MM.1S (cell line): ENCODE measurements around the gene IL2RA.

Source experiments
- DNase-seq: peaks from one replicate; pipeline ENCODE4 v3.0.0-alpha.2; 2015
- H2AFZ ChIP-seq: fragments of 300-600 bp; sonication (generic); 2 replicates; pipeline ENCODE4 v1.6.0; 2016; ENCODE audit warnings: antibody characterized with exemption, low read length
- H3F3A ChIP-seq: fragments of 300-600 bp; sonication (generic); 2 replicates; pipeline ENCODE4 v1.6.1; 2016; ENCODE audit warnings: mild to moderate bottlenecking, antibody characterized with exemption, low read length, moderate library complexity, mixed read lengths; ENCODE audit not compliant: insufficient read depth
- H3K27ac ChIP-seq: fragments of 300-600 bp; sonication (generic); 2 replicates; pipeline ENCODE4 v1.5.1; 2016; ENCODE audit warnings: mild to moderate bottlenecking, low read length
- H3K27me3 ChIP-seq: fragments of 300-600 bp; sonication (generic); replicated peaks from 2 replicates; pipeline ENCODE4 v1.6.0; 2016; ENCODE audit warnings: low read length; ENCODE audit not compliant: insufficient read depth
- H3K36me3 ChIP-seq: fragments of 300-600 bp; sonication (generic); replicated peaks from 2 replicates; pipeline ENCODE4 v1.6.1; 2016; ENCODE audit warnings: mild to moderate bottlenecking, low read length, mixed read lengths; ENCODE audit not compliant: insufficient read depth
- H3K4me1 ChIP-seq: fragments of 300-600 bp; sonication (generic); 2 replicates; pipeline ENCODE4 v1.6.1; 2016; ENCODE audit warnings: low read length, mixed read lengths
- H3K4me2 ChIP-seq: fragments of 300-600 bp; sonication (generic); 2 replicates; pipeline ENCODE4 v1.6.0; 2016; ENCODE audit warnings: low read depth, low read length
- H3K4me3 ChIP-seq: fragments of 300-600 bp; sonication (generic); 2 replicates; pipeline ENCODE4 v1.5.1; 2016; ENCODE audit warnings: low read length, mixed read lengths
- H3K79me2 ChIP-seq: fragments of 300-600 bp; sonication (generic); 2 replicates; pipeline ENCODE4 v1.6.1; 2016; ENCODE audit warnings: mixed run types, low read length, mixed read lengths
- H3K9ac ChIP-seq: fragments of 300-600 bp; sonication (generic); 2 replicates; pipeline ENCODE4 v1.6.1; 2016; ENCODE audit warnings: low read length, mixed read lengths
- H3K9me2 ChIP-seq: fragments of 300-600 bp; sonication (generic); replicated peaks from 2 replicates; pipeline ENCODE4 v1.6.1; 2016; ENCODE audit warnings: mild to moderate bottlenecking, low read length, mixed read lengths; ENCODE audit not compliant: insufficient read depth
- H3K9me3 ChIP-seq: fragments of 300-600 bp; sonication (generic); replicated peaks from 2 replicates; pipeline ENCODE4 v1.6.1; 2016; ENCODE audit warnings: mild to moderate bottlenecking, low read length, mixed read lengths; ENCODE audit not compliant: insufficient read depth
- H4K20me1 ChIP-seq: fragments of 300-600 bp; sonication (generic); 2 replicates; pipeline ENCODE4 v1.6.1; 2016; ENCODE audit warnings: mild to moderate bottlenecking, low read length, moderate library complexity, mixed read lengths; ENCODE audit not compliant: insufficient read depth
- CTCF ChIP-seq: fragments of 300-600 bp; sonication (generic); IDR thresholded peaks from 2 replicates; pipeline ENCODE4 v1.5.1; 2016; ENCODE audit warnings: antibody characterized with exemption, low read length, mixed read lengths
- EZH2 ChIP-seq: fragments of 300-600 bp; sonication (generic); optimal IDR thresholded peaks from 2 replicates; pipeline ENCODE3; 2017; ENCODE audit warnings: low read depth, mild to moderate bottlenecking, antibody characterized with exemption, low read length, mixed read lengths
- EZH2phosphoT487 ChIP-seq: fragments of 300-600 bp; sonication (generic); IDR thresholded peaks from 2 replicates; pipeline ENCODE4 v1.6.1; 2018; ENCODE audit warnings: antibody characterized with exemption, low read length

IL2RA gene

GRCh38 chr10:6025683-6026255, 36.4 kb downstream of the IL2RA start:
- H3K4me3 ChIP-seq: no peak overlapping the region
- no peak overlapping the region for H3K4me2 ChIP-seq
- H3K9me2 ChIP-seq: no peaks in the 10 kb centered on the region
- no peak overlapping the region for H3K9ac ChIP-seq
- H3K9me3 ChIP-seq: no peaks in the 10 kb centered on the region
- no peaks in the 10 kb centered on the region for H3F3A ChIP-seq
- no peaks in the 10 kb centered on the region for H4K20me1 ChIP-seq
- H3K27ac ChIP-seq: no peak overlapping the region
- TF ChIP-seq EZH2 (no peak), CTCF (no peak), EZH2phosphoT487 (no peak)
- peaks cover 11% of the 10 kb centered on the region for H3K27me3 ChIP-seq
- DNase-seq: no peak
- no peaks in the 10 kb centered on the region for H3K4me1 ChIP-seq
- H3K36me3 ChIP-seq: no peaks in the 10 kb centered on the region
- no peak overlapping the region for H2AFZ ChIP-seq
- no peaks in the 10 kb centered on the region for H3K79me2 ChIP-seq

- Histone ChIP-seq H3K79me2 (no peaks in the 10 kb centered on the region), H3K36me3 (no peaks in the 10 kb centered on the region), H3F3A (no peaks in the 10 kb centered on the region), H3K9me2 (no peaks in the 10 kb centered on the region), H4K20me1 (no peaks in the 10 kb centered on the region), H3K27me3 (peaks cover 11% of the 10 kb centered on the region), H3K27ac (no peak overlapping the region), H2AFZ (no peak overlapping the region), H3K9me3 (no peaks in the 10 kb centered on the region), H3K4me1 (no peaks in the 10 kb centered on the region), H3K4me2 (no peak overlapping the region), H3K9ac (no peak overlapping the region), H3K4me3 (no peak overlapping the region)
- TF ChIP-seq CTCF (no peak), EZH2phosphoT487 (no peak), EZH2 (no peak)
- DNase-seq: no peak
Observed at GRCh38 chr10:6024334-6024682, 37.9 kb downstream of the IL2RA start.

- H3K27me3 ChIP-seq: peaks cover 11% of the 10 kb centered on the region
- H3K36me3 ChIP-seq: no peaks in the 10 kb centered on the region
- TF ChIP-seq EZH2 (no peak), EZH2phosphoT487 (no peak), CTCF (no peak)
- H3K4me2 ChIP-seq: no peak overlapping the region
- H3K27ac ChIP-seq: no peak overlapping the region
- no peaks in the 10 kb centered on the region for H3K79me2 ChIP-seq
- H3K9me2 ChIP-seq: no peaks in the 10 kb centered on the region
- H3K9me3 ChIP-seq: no peaks in the 10 kb centered on the region
- no peak for DNase-seq
- no peak overlapping the region for H3K9ac ChIP-seq
- H3F3A ChIP-seq: no peaks in the 10 kb centered on the region
- no peak overlapping the region for H2AFZ ChIP-seq
- H3K4me1 ChIP-seq: no peaks in the 10 kb centered on the region
- H4K20me1 ChIP-seq: no peaks in the 10 kb centered on the region
- no peak overlapping the region for H3K4me3 ChIP-seq
Observed at GRCh38 chr10:6023661-6024333, 38.4 kb downstream of the IL2RA start.
